Measurements from ENCODE around the gene OSBPL3. TPM values are rescaled to one million over a fixed set of nuclear protein-coding genes. Genes with fewer than 3 reads are reported as not detected.

Gene OSBPL3
- total and polyA plus RNA-seq, 2 donors (not counting 1 experiment from before 2014, with no cell fraction given) = 22.7 to 70.2 TPM

DNA sequence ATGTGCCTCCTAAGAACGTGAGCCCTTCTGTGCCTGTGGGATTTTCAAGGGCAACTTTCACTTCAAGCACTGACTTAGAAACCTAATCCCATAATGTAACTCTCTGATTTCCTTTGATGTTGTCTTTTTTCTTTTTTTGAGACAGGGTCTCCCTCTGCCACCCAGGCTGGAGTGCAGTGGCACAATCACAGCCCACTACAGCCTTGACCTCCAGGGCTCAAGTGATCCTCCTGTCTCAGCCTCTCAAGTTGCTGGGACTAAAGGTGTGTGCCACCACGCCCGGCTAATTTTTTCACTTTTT is 158.3 kb downstream of the OSBPL3 start:
- Histone ChIP-seq H3K27me3 (ENCODE audit: control insufficient read depth, insufficient read depth, low read length) (no peaks in the 10 kb centered on the region), H4K20me1 (ENCODE audit: control insufficient read depth, extremely low read depth, insufficient read depth, low read length) (no peaks in the 10 kb centered on the region), H3K9ac (ENCODE audit: insufficient read depth, low read length) (no peak overlapping the region), H3K79me2 (ENCODE audit: control insufficient read depth, insufficient read depth, low read length) (no peaks in the 10 kb centered on the region), H3K9me3 (ENCODE audit: control insufficient read depth, insufficient read depth, low read depth, low read length) (no peaks in the 10 kb centered on the region), H3K4me3 (replicated peaks in 1 of 4; ENCODE audit: control extremely low read depth in 1 of 4, insufficient read depth in 1 of 4, low read depth in 3 of 4, low read length in 4 of 4) (no peak overlapping the region), H3K4me2 (ENCODE audit: extremely low read depth, insufficient read depth, low read length) (peak overlapping the region; percentile 36), H3K27ac (ENCODE audit: insufficient read depth, low read length) (peak overlapping the region; percentile 83), H3K36me3 (ENCODE audit: control insufficient read depth, insufficient read depth, low read length) (no peaks in the 10 kb centered on the region), H3K4me1 (ENCODE audit: control insufficient read depth, extremely low read depth, insufficient read depth, low read length) (peaks cover 35% of the 10 kb centered on the region), H2AFZ (ENCODE audit: low read length) (no peak overlapping the region)
- DNase-seq (ENCODE audit: low read depth in 2 of 2) = no peak
- no peak for TF ChIP-seq EZH2 (IDR thresholded peaks at IDR 0.05; ENCODE audit: low read length, missing control alignments)
- TF ChIP-seq, protein P1, sequence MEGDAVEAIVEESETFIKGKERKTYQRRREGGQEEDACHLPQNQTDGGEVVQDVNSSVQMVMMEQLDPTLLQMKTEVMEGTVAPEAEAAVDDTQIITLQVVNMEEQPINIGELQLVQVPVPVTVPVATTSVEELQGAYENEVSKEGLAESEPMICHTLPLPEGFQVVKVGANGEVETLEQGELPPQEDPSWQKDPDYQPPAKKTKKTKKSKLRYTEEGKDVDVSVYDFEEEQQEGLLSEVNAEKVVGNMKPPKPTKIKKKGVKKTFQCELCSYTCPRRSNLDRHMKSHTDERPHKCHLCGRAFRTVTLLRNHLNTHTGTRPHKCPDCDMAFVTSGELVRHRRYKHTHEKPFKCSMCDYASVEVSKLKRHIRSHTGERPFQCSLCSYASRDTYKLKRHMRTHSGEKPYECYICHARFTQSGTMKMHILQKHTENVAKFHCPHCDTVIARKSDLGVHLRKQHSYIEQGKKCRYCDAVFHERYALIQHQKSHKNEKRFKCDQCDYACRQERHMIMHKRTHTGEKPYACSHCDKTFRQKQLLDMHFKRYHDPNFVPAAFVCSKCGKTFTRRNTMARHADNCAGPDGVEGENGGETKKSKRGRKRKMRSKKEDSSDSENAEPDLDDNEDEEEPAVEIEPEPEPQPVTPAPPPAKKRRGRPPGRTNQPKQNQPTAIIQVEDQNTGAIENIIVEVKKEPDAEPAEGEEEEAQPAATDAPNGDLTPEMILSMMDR (conservative IDR thresholded peaks at IDR 0.05 in 1 of 2, IDR thresholded peaks at IDR 0.05 in 1 of 2; ENCODE audit: low read depth in 1 of 2, low read length in 2 of 2) = no peak

- Histone ChIP-seq H3K4me1 (ENCODE audit: control insufficient read depth, extremely low read depth, insufficient read depth, low read length) (peaks cover 30% of the 10 kb centered on the region), H3K4me2 (ENCODE audit: extremely low read depth, insufficient read depth, low read length) (peak overlapping the region; percentile 36), H3K4me3 (replicated peaks in 1 of 4; ENCODE audit: control extremely low read depth in 1 of 4, insufficient read depth in 1 of 4, low read depth in 3 of 4, low read length in 4 of 4) (no peak overlapping the region), H3K27ac (ENCODE audit: insufficient read depth, low read length) (peak overlapping the region; percentile 83), H2AFZ (ENCODE audit: low read length) (no peak overlapping the region), H3K36me3 (ENCODE audit: control insufficient read depth, insufficient read depth, low read length) (no peaks in the 10 kb centered on the region), H3K79me2 (ENCODE audit: control insufficient read depth, insufficient read depth, low read length) (no peaks in the 10 kb centered on the region), H4K20me1 (ENCODE audit: control insufficient read depth, extremely low read depth, insufficient read depth, low read length) (no peaks in the 10 kb centered on the region), H3K9ac (ENCODE audit: insufficient read depth, low read length) (peak overlapping the region; percentile 28), H3K9me3 (ENCODE audit: control insufficient read depth, insufficient read depth, low read depth, low read length) (no peaks in the 10 kb centered on the region), H3K27me3 (ENCODE audit: control insufficient read depth, insufficient read depth, low read length) (no peaks in the 10 kb centered on the region)
- DNase-seq (ENCODE audit: low read depth in 2 of 2) = peak; percentile 92 to 99
- TF ChIP-seq EZH2 (IDR thresholded peaks at IDR 0.05; ENCODE audit: low read length, missing control alignments) = no peak
- TF ChIP-seq, protein P1 (conservative IDR thresholded peaks at IDR 0.05 in 1 of 2, IDR thresholded peaks at IDR 0.05 in 1 of 2; ENCODE audit: low read depth in 1 of 2, low read length in 2 of 2) = peak; percentile 29 to 50
These were observed 158.8 kb downstream of the OSBPL3 start for GRCh38 chr7:24821045-24821753.

- Histone ChIP-seq H3K27me3 (ENCODE audit: control insufficient read depth, insufficient read depth, low read length) (no peaks in the 10 kb centered on the region), H3K9me3 (ENCODE audit: control insufficient read depth, insufficient read depth, low read depth, low read length) (no peaks in the 10 kb centered on the region), H2AFZ (ENCODE audit: low read length) (no peak overlapping the region), H3K9ac (ENCODE audit: insufficient read depth, low read length) (no peak overlapping the region), H3K36me3 (ENCODE audit: control insufficient read depth, insufficient read depth, low read length) (no peaks in the 10 kb centered on the region), H3K4me3 (replicated peaks in 1 of 4; ENCODE audit: control extremely low read depth in 1 of 4, insufficient read depth in 1 of 4, low read depth in 3 of 4, low read length in 4 of 4) (no peak overlapping the region), H3K4me1 (ENCODE audit: control insufficient read depth, extremely low read depth, insufficient read depth, low read length) (peaks cover 25% of the 10 kb centered on the region), H3K79me2 (ENCODE audit: control insufficient read depth, insufficient read depth, low read length) (no peaks in the 10 kb centered on the region), H3K27ac (ENCODE audit: insufficient read depth, low read length) (peak overlapping the region; percentile 83), H3K4me2 (ENCODE audit: extremely low read depth, insufficient read depth, low read length) (no peak overlapping the region), H4K20me1 (ENCODE audit: control insufficient read depth, extremely low read depth, insufficient read depth, low read length) (no peaks in the 10 kb centered on the region)
- TF ChIP-seq EZH2 (IDR thresholded peaks at IDR 0.05; ENCODE audit: low read length, missing control alignments) = no peak
- TF ChIP-seq, protein P1 (conservative IDR thresholded peaks at IDR 0.05 in 1 of 2, IDR thresholded peaks at IDR 0.05 in 1 of 2; ENCODE audit: low read depth in 1 of 2, low read length in 2 of 2) = no peak
- no peak for DNase-seq (ENCODE audit: low read depth in 2 of 2)
These were observed 159.3 kb downstream of the OSBPL3 start for GRCh38 chr7:24820730-24821044.

Measured in fibroblast of lung (primary cell).